ENCODE data around the gene CEACAM7.

Gene CEACAM7

DNA sequence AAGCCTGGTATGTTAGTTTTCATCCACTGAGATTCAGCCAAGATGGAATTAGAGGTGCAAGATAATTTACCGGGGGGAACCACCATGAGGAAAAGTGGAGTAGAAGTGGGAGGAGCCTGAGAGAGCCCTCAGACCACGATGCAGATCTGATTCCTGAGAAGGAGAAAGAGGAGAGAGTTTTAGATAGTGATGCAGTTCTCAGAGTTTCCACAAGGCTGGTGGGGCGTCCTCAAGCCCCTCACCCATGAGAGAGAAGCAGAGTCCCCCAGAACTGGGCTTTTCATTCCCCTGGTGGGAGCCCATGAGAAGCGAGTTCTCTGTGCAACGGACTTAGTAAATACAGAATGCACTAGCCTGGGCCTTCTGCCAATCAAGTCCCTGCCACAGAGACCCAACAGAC is 38.4 kb upstream of the CEACAM7 start:
- no peak for TF ChIP-seq CEBPB (IDR thresholded peaks at IDR 0.05)
- no peak for TF ChIP-seq TAF1 (IDR thresholded peaks at IDR 0.05; ENCODE audit: low read depth)
- no peak for TF ChIP-seq EP300 (IDR thresholded peaks at IDR 0.05; ENCODE audit: borderline replicate concordance)
- no peak for TF ChIP-seq FOXM1 (IDR thresholded peaks at IDR 0.05; ENCODE audit: borderline replicate concordance, low read depth)
- TF ChIP-seq EGR1 (IDR thresholded peaks at IDR 0.05) = no peak
- TF ChIP-seq NFIC (IDR thresholded peaks at IDR 0.05) = no peak
- TF ChIP-seq TCF12 (IDR thresholded peaks at IDR 0.05; ENCODE audit: low read depth) = no peak

- TF ChIP-seq TEAD4 (IDR thresholded peaks at IDR 0.05) (no peak), YY1 (IDR thresholded peaks at IDR 0.05; ENCODE audit: low read depth) (no peak), EP300 (IDR thresholded peaks at IDR 0.05; ENCODE audit: borderline replicate concordance) (no peak), RAD21 (IDR thresholded peaks at IDR 0.05; ENCODE audit: low read depth) (no peak)
- TF ChIP-seq, protein P1, sequence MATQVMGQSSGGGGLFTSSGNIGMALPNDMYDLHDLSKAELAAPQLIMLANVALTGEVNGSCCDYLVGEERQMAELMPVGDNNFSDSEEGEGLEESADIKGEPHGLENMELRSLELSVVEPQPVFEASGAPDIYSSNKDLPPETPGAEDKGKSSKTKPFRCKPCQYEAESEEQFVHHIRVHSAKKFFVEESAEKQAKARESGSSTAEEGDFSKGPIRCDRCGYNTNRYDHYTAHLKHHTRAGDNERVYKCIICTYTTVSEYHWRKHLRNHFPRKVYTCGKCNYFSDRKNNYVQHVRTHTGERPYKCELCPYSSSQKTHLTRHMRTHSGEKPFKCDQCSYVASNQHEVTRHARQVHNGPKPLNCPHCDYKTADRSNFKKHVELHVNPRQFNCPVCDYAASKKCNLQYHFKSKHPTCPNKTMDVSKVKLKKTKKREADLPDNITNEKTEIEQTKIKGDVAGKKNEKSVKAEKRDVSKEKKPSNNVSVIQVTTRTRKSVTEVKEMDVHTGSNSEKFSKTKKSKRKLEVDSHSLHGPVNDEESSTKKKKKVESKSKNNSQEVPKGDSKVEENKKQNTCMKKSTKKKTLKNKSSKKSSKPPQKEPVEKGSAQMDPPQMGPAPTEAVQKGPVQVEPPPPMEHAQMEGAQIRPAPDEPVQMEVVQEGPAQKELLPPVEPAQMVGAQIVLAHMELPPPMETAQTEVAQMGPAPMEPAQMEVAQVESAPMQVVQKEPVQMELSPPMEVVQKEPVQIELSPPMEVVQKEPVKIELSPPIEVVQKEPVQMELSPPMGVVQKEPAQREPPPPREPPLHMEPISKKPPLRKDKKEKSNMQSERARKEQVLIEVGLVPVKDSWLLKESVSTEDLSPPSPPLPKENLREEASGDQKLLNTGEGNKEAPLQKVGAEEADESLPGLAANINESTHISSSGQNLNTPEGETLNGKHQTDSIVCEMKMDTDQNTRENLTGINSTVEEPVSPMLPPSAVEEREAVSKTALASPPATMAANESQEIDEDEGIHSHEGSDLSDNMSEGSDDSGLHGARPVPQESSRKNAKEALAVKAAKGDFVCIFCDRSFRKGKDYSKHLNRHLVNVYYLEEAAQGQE (IDR thresholded peaks at IDR 0.05; ENCODE audit: low read depth) = no peak
These were observed 32.0 kb upstream of the CEACAM7 start for GRCh38 chr19:41720103-41720502.

GRCh38 chr19:41718761-41719160 is 30.7 kb upstream of the CEACAM7 start:
- no peak for TF ChIP-seq ZBTB7A (IDR thresholded peaks at IDR 0.05; ENCODE audit: low read depth)
- TF ChIP-seq YY1 (IDR thresholded peaks at IDR 0.05; ENCODE audit: low read depth) = no peak
- TF ChIP-seq CREB1 (IDR thresholded peaks at IDR 0.05; ENCODE audit: low read depth) = no peak
- no peak for TF ChIP-seq TEAD4 (IDR thresholded peaks at IDR 0.05)
- TF ChIP-seq NFIC (IDR thresholded peaks at IDR 0.05) = no peak
- TF ChIP-seq MAX (IDR thresholded peaks at IDR 0.05) = no peak
- TF ChIP-seq TAF1 (IDR thresholded peaks at IDR 0.05; ENCODE audit: low read depth) = no peak
- TF ChIP-seq TCF12 (IDR thresholded peaks at IDR 0.05; ENCODE audit: low read depth) = no peak
- TF ChIP-seq, protein P1 (IDR thresholded peaks at IDR 0.05; ENCODE audit: low read depth) = no peak
- TF ChIP-seq CEBPB (IDR thresholded peaks at IDR 0.05) = no peak
- TF ChIP-seq RAD21 (IDR thresholded peaks at IDR 0.05; ENCODE audit: low read depth) = no peak
- no peak for TF ChIP-seq EGR1 (IDR thresholded peaks at IDR 0.05)
- TF ChIP-seq EP300 (IDR thresholded peaks at IDR 0.05; ENCODE audit: borderline replicate concordance) = no peak

- TF ChIP-seq TAF1 (IDR thresholded peaks at IDR 0.05; ENCODE audit: low read depth) (no peak), CREB1 (IDR thresholded peaks at IDR 0.05; ENCODE audit: low read depth) (no peak), TEAD4 (IDR thresholded peaks at IDR 0.05) (no peak), YY1 (IDR thresholded peaks at IDR 0.05; ENCODE audit: low read depth) (no peak), ZBTB7A (IDR thresholded peaks at IDR 0.05; ENCODE audit: low read depth) (no peak), RAD21 (IDR thresholded peaks at IDR 0.05; ENCODE audit: low read depth) (no peak), MAX (IDR thresholded peaks at IDR 0.05) (no peak), TCF12 (IDR thresholded peaks at IDR 0.05; ENCODE audit: low read depth) (no peak), FOXM1 (IDR thresholded peaks at IDR 0.05; ENCODE audit: borderline replicate concordance, low read depth) (no peak), CEBPB (IDR thresholded peaks at IDR 0.05) (no peak), EP300 (IDR thresholded peaks at IDR 0.05; ENCODE audit: borderline replicate concordance) (no peak), EGR1 (IDR thresholded peaks at IDR 0.05) (no peak), NFIC (IDR thresholded peaks at IDR 0.05) (no peak)
- TF ChIP-seq, protein P1 (IDR thresholded peaks at IDR 0.05; ENCODE audit: low read depth) = no peak
- TF ChIP-seq, protein P2, sequence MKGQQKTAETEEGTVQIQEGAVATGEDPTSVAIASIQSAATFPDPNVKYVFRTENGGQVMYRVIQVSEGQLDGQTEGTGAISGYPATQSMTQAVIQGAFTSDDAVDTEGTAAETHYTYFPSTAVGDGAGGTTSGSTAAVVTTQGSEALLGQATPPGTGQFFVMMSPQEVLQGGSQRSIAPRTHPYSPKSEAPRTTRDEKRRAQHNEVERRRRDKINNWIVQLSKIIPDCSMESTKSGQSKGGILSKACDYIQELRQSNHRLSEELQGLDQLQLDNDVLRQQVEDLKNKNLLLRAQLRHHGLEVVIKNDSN (IDR thresholded peaks at IDR 0.05) = no peak
These were observed 26.5 kb upstream of the CEACAM7 start for GRCh38 chr19:41714598-41714997.
